CD4-positive, alpha-beta T cell treated with Interleukin-1 beta for 1 hour (primary cell): Measurements from ENCODE around the gene C6orf52.
"Not testable (repeated sequence)": the region's sequence is repeated elsewhere in the genome, so short reads cannot be mapped to it uniquely, and the experiment has no call there.

Experiments
- DNase-seq, 2 donors: peaks; one replicate each; pipeline ENCODE4 v3.0.0-alpha.2; 2020 to 2022

C6orf52 gene

DNA sequence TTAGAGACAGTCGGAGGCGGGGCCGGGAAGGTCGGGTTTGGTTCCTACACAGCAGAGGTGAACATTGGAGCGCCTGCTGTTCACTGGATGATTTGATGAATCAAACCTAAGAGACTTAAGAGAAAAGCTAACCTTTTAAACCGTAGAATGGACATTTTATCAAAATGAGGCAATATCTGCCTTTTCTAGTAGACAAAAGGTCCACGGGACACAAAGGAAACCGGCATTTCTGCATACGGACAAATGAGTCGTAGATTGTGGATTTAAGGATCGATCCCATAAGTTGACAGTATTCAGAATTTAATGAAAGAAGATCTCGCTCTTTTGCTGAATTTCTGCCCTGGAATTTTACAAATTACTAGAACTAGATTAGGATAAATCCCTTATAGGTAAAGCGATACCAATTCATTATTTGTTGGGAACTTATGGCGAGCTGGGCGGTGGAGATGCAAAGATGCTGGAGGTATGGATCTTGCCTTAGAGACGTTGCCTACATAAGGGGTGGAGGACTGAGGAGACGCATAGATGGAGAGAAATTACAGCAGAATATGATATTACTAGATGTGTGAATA is 756 bp upstream of the C6orf52 start:
- DNase-seq: no peak

DNA sequence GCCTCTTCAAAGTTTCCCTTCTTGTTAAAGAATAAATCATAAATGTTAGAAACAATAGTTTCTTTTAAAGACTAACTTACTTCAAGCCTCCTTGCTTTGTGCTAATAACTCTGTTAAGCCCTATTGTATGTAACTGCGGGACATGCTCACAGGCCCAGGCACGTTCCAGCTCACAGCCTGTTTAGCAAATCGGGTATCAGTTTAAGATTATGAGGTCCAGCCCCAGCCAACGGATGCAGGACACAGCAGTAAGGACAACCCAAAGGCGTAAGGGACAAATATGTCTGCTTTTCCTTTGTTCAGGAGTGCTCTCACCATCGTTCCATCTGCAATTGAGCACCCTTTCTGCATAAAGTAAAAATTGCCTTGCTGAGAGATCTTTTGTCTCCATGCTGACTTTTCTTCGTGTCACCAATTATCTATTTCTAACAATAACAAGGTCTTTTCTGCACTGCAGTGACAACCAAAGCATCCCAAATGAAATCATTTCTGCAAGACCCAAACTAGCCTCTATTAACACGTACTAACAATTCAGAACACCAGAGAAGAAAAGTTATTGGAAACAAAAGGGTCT is 1.4 kb downstream of the C6orf52 start:
- DNase-seq: no peak

DNA sequence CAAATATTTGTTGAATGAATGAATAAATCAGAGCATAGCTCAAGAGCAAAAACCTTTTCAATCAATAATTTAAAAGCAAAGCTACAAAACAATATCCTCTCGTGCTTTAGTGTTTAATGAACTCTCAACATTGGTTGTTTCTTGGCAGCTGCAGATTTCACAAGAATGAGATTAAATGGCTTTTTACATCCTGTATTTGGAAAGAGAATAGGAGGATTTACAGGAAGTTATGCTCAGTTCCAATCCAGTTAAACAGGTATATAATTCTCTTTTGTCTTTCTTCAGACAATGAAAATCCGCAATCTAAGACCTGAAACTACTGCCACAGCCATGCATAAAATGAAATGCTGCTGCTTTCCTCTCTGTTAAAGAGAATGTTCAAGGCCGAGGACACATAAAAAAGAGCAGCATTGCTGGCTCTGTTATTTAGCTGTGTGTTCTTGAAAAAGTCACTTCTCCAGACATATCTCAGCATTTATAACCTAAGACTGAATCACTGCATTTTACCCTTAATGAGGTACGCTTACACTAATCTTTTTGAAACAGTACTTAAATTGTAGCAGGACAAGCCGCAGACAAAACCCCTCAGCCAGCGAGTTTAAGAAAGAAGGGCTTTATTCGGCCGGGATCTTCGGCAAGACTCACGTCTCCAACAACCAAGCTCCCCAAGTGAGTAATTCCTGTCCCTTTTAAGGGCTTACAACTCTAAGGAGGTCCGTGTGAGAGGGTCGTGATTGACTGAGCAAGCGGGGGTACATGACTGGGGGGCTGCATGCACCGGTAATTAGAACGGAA is 3.6 kb downstream of the C6orf52 start:
- no peak for DNase-seq

DNA sequence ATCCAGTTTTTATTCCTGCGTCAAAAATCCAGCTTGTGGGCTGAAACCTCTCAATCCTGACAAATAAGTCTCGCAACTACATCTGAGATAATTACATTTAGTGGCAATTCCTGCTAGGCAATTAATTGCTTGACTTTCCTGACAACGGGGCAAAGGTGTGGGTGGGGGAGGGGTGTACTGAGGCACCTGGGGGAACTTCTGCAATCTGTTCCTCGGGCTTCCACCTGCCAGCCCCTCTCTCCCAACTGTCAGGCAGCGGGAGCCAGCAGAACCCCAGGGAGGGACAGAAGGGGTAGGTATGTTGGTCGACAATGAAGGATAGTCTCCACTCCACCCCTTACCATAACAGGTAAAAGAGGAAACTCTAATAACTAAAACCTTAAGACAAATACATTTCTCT is 6.8 kb downstream of the C6orf52 start:
- DNase-seq: no peak

DNA sequence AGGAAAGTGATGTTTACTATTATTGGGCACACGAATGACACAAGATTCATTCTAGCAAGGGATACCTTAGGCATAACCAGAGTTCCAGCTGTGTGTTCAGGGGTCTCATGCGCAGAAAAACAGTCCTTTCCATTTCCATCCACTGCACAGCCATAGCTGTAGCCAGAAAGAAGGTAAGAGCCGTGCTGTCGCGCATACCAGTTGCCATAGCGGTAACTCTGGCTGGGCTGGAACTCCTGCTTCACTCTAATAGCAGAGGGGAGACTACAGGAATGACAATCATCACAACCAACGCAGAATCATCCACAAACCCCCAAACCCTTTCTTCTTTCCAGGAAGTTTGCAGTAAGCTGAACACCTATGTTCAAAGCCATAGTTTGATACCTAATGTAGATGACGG is 7.5 kb downstream of the C6orf52 start:
- no peak for DNase-seq

DNA sequence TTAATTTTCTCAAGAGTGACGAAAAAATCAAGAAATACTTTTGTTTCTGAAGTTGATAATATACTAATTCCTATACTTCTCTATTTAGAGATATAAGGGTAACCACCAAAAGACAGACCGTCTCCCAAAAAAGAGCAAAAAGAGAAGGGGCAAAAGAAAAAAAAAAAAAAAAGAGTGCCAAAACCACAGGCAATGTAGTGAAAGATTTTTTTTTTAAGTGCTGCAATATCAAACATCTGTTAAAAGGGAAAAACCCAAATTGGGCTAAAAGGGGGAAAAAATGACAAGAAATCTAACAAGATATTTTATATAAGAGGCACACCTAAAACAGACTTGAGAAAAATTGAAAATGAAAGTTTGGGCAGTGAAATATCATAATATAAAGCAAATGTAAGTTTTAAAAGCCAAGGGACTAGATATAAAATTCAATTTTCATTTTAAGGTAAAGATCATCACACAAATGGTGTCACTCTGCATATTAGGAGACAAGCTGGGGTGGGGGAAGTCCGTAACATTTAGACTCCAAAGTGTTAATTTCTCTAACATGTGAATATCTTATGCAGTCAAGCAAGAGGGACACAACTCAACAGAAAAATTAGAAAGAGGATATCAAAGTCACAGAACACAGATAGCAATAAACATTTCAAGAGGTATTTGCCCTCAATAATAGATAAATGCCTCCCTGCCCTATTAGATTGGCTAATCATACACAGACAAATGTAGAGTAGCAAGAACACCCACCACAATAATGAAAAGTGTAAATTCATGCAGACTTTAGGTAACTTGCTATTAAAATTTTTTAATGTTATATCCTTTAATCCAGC is 9.1 kb downstream of the C6orf52 start:
- DNase-seq: no peak

DNA sequence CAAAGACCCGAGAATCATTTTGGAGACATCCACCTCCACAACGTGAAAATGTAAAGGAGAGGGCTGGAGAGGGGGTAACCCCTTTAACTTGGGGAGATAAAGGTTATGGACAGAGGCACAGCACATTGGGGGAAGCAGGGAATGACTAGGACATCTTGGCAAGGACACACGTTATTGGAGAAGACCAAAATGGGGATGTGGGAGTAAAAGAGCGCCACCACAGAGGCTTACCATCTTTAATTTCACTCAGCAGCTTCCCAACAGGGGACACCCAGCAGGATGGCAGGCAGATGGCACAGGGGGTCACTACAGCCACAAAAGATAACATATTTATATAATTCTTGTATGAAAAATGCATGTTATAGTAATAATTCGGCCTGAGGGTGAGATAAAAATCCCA is 9.8 kb downstream of the C6orf52 start:
- DNase-seq: no peak

DNA sequence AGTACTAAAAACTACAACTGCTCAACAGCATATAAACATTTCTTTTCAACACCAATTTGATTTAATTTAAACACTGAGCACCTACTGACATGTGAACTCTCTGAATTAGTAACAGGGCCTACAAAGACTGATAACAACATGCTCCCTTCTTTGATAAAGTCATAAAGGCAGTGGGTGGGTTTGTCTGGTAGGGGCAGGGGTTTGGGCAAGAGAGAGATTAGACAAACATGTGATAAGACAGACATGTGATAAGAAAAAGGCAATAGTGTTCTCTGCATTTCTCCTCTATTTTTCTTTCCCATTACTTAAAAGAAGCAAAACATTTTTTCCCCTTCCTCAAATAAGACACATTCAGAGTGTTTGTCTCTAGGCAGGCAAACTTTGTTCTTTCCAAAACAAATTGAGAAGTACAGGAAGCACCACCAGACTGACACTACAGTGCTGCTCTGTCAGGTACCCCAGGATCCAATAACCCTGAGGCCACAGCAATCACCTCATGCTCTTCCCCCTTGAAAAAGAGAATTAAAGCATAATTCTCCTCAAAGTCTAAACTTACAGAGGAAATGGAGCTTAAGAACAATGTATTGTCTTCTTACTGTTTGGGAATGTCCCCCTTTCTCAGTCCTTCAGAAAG is 11.9 kb downstream of the C6orf52 start:
- DNase-seq: no peak

DNA sequence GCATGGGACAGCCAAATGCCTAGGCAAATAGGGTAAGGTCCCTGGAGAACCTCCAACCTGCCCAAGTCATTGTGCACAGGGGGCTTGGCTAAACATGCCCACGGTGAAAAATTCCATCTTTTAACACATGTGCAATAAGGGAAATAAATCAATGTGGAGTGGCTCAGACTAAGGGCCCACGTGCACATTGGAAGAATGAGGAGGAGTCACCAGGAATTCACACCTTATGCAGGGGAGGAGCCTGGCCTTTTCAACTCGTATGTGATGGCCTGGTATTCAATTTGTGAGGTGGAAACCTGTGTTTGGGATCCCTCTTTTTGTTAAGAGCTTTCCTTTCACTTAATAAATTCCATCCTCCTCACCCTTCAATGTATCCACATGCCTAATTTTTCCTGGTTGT is 12.6 kb downstream of the C6orf52 start:
- DNase-seq: no peak

DNA sequence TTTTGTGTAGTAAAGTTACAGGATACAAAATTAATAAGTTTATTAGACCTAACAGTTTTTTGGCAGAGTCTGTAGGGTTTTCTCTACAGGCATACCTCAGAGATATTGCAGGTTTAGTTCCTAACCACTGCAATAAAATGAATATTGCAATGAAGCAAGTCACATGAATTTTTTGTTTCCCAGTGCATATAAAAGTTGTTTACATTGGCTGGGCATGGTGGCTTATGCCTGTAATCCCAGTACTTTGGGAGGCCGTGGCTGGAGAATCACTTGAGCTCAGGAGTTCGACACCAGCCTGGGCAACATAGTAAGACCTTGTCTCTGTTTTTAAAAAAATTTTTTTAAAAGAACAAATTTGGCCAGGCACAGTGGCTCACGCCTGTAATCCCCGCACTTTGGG is 16.0 kb downstream of the C6orf52 start:
- DNase-seq: no peak

DNA sequence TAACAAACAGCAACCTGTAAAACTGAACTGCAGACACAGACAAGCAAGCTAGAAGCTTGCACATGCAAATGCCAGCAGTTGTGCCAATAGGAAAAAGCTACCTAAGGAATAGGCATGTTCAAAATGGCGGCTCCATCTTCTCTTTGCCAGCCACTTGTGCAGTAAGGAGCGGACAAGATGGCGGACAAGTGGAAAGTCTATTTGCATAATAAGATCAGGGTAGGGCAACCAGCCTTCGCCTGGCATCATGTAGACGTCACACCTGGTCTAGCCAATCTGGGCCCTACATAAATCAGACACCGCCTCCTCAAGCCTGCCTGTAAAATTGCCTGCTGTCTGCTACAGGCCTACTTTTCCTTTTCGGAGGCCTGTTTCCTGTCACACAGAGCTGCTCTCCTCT is 18.0 kb downstream of the C6orf52 start:
- no peak for DNase-seq

DNA sequence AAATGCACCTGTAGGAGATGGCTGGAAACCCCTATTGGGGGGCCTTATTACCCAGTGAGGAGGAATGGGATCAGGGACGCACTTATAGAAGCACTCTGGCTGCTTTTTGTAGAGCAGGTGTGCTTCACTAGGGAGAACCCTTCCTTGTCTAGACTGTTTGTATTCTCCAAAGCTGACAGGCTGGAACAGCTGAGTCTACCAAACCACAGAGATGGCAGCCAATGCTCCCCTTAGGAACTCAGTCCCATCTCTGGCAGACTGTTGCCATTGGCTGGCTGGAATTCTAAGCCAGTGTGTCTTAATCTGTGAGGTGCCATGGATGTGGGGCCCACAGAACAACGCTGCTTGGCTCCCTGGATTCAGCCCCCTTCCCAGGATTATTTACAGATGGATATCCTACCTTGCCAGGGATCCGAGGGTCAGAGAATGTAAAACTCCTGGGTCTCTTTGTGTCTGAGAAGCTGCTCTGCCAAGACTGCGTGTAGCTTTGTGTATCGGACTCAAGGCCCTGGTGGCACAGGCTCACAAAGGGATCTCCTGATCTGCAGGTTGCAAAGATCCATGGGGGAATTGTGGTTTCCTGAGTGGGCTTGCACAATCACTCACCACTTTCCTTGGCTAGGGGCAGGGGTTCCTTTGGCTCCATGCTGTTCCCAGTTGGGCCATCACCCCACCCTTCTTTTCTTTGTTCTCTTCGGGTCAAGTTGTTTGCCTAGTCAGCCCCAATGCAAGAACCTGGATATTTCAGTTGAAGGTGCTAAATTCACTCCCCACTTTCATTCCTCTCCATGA is 26.1 kb downstream of the C6orf52 start:
- DNase-seq: no peak

DNA sequence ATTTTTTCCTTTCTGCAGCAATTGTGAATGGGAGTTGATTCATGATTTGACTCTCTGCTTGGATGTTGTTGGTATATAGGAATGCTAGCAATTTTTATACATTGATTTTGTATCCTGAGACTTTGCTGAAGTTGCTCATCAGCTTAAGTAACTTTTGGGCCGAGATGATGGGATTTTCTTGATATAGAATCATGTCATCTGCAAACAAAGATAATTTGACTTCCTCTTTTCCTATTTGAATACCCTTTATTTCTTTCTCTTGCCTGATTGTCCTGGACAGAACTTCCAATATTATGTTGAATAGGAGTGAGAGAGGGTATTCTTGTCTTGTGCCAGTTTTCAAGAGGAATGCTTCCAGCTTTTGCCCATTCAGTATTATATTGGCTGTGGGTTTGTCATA is 28.8 kb downstream of the C6orf52 start:
- not testable (repeated sequence) for DNase-seq

DNA sequence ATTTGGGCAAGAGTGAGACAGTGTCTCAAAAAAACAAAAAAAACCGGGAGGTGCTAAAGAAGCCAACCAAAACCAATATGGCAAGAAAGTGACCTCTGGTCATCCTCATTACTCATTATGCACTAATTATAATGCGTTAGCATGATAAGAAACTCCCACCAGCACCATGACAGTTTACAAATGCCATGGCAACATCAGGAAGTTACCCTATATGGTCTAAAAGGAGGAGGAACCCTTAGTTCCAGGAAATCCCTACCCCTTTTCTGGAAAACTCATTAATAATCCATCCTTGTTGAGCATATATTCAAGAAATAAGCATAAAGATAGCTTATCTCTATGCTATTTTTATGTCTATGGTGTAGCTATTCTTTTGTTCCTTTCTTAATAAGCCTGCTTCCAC is 31.7 kb downstream of the C6orf52 start:
- DNase-seq: no peak

DNA sequence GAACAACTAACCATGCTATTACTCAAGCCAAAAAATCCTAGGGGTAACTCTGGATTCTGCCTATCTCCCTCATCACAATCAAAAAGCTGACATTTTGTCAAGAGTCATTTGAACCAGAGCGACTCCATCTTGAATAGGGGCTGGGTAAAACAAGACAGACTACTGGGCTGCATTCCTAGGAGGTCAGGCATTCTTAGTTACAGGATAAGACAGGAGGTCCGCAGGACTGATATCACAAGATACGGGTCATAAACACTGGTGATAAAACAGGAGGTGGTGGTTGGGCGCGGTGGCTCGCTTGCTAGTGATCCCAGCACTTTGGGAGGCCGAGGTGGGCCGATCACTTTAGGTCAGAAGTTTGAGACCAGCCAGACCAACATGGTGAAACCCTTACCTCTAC is 32.2 kb downstream of the C6orf52 start:
- DNase-seq: no peak

DNA sequence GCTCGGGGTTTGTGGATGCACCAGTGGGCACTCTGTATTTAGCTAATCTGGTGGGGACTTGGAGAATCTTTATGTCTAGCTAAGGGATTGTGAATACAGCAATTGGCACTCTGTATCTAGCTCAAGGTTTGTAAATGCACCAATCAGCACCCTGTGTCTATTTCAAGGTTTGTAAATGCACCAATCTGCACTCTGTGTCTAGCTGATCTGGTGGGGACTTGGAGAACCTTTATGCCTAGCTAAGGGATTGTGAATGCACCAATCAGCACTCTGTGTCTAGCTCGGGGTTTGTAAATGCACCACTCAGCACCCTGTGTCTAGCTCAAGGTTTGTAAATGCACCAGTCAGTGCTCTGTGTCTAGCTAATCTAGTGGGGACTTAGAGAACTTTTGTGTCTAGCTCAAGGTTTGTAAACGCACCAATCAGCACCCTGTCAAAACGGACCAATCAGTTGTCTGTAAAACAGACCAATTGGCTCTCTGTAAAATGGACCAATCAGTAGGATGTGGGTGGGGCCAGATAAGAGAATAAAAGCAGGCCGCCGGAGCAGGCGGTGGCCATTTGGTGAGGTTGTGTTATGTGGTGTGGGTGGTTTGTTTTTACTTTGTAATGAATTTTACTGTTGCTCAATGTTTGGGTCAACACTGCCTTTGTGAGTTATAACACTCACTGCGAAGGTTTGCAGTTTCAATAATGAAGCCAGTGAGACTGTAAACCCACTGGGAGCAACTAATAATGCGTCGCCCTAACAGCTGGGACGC is 33.8 kb downstream of the C6orf52 start:
- not testable (repeated sequence) for DNase-seq

DNA sequence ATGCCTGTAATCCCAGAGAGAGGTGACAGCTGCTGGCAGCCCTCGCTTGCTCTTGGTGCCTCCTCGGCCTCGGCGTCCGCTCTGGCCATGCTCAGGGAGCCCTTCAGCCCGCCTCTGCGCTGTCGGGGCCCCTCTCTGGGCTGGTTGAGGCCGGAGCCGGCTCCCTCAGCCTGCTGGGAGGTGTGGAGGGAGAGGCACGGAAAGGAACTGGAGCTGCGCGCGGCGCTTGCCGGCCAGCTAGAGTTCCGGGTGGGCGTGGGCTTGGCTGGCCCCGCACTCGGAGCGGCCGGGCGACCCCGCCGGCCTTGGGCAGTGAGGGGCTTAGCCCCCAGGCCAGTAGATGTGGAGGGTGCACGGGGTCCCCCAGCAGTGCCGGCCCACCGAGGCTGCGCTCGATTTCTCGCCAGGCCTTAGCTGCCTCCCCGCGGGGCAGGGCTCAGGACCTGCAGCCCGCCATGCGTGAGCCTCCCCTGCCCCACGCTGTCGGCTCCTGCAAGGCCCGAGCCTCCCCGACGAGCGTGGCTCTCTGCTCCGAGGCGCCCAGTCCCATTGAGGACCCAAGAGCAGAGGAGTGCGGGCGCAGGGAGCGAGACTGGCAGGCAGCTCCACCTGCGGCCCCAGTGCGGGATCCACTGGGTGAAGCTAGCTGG is 34.6 kb downstream of the C6orf52 start:
- no peak for DNase-seq

DNA sequence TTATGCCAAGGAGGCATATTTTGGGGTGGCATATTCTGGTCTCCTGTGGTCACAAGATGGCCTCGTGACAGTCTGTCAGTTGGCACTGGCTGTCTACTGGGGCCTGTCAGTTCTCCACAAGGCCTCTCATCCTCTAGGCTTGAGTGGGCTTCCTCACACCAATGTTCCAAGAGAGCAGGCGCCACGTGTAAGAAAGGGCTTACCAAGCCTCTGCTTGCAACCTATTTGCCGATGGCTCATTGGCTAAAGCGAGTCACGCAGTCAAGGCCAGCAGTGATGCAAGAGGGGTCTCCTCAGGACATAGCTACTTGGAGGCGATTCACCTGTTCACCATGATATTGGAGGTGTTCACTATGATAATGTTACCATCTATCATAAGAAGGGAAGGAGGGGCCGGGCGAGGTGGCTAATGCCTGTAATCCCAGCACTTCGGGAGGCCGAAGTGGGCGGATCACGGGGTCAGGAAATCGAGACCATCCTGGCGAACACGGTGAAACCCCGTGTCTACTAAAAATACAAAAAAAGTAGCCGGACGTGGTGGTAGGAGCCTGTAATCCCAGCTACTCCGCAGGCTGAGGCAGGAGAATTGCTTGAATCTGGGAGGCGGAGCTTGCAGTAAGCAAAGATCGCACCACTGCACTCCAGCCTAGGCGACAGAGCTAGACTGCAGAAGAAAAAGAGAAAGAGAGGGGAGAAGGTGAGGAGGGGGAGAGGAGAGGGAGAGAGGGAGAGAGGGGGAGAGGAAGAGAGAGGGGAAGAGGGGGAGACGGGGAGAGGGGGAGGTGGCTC is 35.3 kb downstream of the C6orf52 start:
- no peak for DNase-seq

DNA sequence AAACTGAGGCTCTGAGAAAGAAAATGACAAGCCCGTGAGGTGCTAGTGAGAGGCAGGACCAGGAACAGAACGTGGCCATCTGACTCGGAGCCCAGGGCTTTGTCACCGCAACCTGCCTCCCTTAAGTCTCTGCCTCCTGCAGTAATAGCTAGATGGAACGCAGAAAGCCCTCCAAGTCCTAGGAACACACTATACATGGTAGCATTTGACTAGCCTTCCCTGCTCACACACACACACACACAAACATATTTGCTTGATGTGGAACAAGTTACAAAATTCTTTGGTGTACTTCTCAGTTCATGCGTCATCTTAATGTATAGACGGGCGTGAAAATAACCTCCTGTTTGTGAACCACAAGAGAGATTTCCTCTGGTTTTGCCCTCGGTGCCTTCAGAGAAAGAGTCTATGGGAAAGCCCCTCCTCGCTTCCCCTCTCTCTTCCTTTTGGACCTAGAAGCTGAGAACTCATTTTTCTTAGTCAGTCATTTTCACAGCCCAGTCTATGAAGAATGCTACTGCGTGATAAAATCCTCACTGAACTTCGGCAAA is 38.8 kb downstream of the C6orf52 start:
- peak; percentile 16 to 27 for DNase-seq

DNA sequence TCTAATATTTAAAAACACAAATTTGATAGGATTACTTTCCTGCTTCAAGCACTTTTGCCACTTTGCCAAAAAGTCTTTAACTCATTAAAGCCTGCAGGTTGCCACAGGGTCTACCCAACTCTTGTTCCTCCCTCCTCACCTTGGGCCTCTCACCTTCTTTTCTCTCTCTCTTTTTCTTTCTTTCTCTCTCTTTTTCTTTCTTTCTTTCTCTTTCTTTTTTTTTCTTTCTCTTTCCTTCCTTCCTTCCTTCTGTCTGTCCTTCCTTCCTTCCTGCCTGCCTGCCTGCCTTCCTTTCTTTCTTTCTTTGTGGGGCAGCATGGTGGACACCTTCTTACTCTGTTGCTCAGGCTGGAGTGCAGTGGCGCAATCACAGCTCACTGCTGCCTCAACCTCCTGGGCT is 50.2 kb downstream of the C6orf52 start:
- DNase-seq: no peak
